ENCODE measurements around the gene RANBP9.

Gene RANBP9

DNA sequence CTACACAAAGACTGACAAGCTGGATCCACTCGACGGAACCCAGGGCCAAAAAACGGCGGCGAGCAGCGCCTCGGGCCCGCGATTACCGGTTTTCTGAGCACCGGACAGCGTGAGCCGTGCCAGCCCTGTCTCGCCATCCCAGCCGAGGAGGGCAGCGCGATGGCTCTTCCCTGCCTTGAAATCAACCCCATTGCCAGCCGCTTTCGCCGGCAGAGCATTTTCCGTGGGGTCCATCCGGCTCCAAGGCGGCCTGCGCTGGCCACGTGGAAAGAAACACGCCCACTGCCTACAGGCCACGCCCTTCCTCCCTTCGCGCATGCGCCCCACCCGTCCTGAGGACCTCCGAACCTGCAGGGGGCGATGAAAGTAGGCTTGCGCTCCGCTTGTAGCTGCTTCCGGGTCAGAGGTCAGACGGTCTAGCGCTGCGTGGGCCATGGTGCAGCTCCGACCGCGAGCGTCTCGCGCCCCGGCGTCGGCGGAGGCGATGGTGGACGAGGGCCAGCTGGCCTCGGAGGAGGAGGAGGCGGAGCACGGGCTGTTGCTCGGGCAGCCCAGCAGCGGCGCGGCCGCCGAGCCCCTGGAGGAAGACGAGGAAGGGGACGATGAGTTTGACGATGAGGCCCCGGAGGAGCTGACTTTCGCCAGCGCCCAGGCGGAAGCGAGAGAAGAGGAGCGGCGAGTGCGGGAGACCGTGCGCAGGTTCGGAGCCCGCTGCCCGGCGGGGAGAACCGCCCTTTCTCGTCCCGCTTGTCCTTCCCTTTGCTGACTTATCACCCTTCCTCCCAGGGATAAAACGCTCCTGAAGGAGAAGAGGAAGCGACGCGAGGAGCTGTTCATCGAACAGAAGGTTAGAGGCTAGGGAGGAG, 96.5 kb downstream of the RANBP9 start, which contains the start of gene NOL7 (continued):
- no peak for TF ChIP-seq RBAK (tag by site-specific recombination; IDR thresholded peaks at IDR 0.05)
- no peak for TF ChIP-seq ZNF626 (tag by site-specific recombination; IDR thresholded peaks at IDR 0.05)
- TF ChIP-seq ZNF211 (tag by site-specific recombination; IDR thresholded peaks at IDR 0.05; ENCODE audit: low read depth): no peak
- no peak for TF ChIP-seq ZNF175 (tag by site-specific recombination; IDR thresholded peaks at IDR 0.05)
- TF ChIP-seq KLF10 (tag by site-specific recombination; IDR thresholded peaks at IDR 0.05): peak; percentile 78; the same call in 1 of the 2 replicates
- no peak for TF ChIP-seq ZNF404 (tag by site-specific recombination; IDR thresholded peaks at IDR 0.05)
- no peak for TF ChIP-seq ZNF184 (tag by site-specific recombination; IDR thresholded peaks at IDR 0.05)
- TF ChIP-seq ZNF148 (tag by site-specific recombination; IDR thresholded peaks at IDR 0.05; ENCODE audit: borderline replicate concordance): no peak
- TF ChIP-seq, protein P1, sequence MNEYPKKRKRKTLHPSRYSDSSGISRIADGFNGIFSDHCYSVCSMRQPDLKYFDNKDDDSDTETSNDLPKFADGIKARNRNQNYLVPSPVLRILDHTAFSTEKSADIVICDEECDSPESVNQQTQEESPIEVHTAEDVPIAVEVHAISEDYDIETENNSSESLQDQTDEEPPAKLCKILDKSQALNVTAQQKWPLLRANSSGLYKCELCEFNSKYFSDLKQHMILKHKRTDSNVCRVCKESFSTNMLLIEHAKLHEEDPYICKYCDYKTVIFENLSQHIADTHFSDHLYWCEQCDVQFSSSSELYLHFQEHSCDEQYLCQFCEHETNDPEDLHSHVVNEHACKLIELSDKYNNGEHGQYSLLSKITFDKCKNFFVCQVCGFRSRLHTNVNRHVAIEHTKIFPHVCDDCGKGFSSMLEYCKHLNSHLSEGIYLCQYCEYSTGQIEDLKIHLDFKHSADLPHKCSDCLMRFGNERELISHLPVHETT (tag by site-specific recombination; IDR thresholded peaks at IDR 0.05): peak; percentile 69
- peak; percentile 77; the same call in 1 of the 2 replicates for TF ChIP-seq YY1 (tag by site-specific recombination; IDR thresholded peaks at IDR 0.05)
- 0 out of 2 replicates have a peak, but pooled peaks have one; percentile 44 for TF ChIP-seq PATZ1 (tag by site-specific recombination; IDR thresholded peaks at IDR 0.05)
- no peak for TF ChIP-seq ZNF596 (tag by site-specific recombination; IDR thresholded peaks at IDR 0.05)
- TF ChIP-seq ZNF776 (tag by site-specific recombination; IDR thresholded peaks at IDR 0.05; ENCODE audit: borderline replicate concordance): no peak
- no peak for TF ChIP-seq IKZF3 (tag by site-specific recombination; IDR thresholded peaks at IDR 0.05)
- peak; percentile 89 for TF ChIP-seq ZBTB17 (tag by site-specific recombination; IDR thresholded peaks at IDR 0.05)
- TF ChIP-seq ZNF518A (tag by site-specific recombination; conservative IDR thresholded peaks at IDR 0.05; ENCODE audit: low read depth): peak; percentile 92
- no peak for TF ChIP-seq ZNF585B (tag by site-specific recombination; IDR thresholded peaks at IDR 0.05)
- peak; percentile 71; the same call in 1 of the 2 replicates for TF ChIP-seq ZNF76 (tag by site-specific recombination; IDR thresholded peaks at IDR 0.05; ENCODE audit: borderline replicate concordance, low read depth)
- no peak for TF ChIP-seq ZNF280C (tag by site-specific recombination; IDR thresholded peaks at IDR 0.05)
- TF ChIP-seq ZNF335 (tag by site-specific recombination; conservative IDR thresholded peaks at IDR 0.05): peak; percentile 92
- TF ChIP-seq FEZF1 (tag by site-specific recombination; IDR thresholded peaks at IDR 0.05): no peak; the same call in 1 of the 2 replicates
- peak; percentile 43 for TF ChIP-seq ZNF280D (tag by site-specific recombination; IDR thresholded peaks at IDR 0.05)
